WTC11 (cell line): ENCODE results near the gene FER1L5. TPM values are rescaled to one million over a fixed set of nuclear protein-coding genes. Genes with fewer than 3 reads are reported as not detected.

Source experiments
- ATAC-seq: fragments of 200-7000 bp; cut with Tn5 transposase; 2 replicates; pipeline ENCODE4 v1.10.0; 2021; ENCODE audit warnings: mild to moderate bottlenecking, moderate library complexity
- CTCF ChIA-PET: fragments of 300-600 bp; sonication (Branson Sonifier 250); formaldehyde crosslinking; loops from one replicate; lab custom pipeline; 2021; ENCODE audit warnings: antibody characterized with exemption; lab: Charles Lee
- POLR2A ChIA-PET: fragments of 350-600 bp; sonication (Branson Sonifier 250); formaldehyde crosslinking; loops from one replicate; lab custom pipeline; 2021; ENCODE audit warnings: antibody characterized with exemption; lab: Charles Lee
- DNase-seq: peaks from one replicate; pipeline ENCODE4 v3.0.0; 2021; ENCODE audit warnings: low spot score
- H3K27ac Mint-ChIP-seq: 2 replicates; pipeline ENCODE4 v1.8.0; 2021; ENCODE audit warnings: mixed read lengths
- H3K27me3 Mint-ChIP-seq: 2 replicates; pipeline ENCODE4 v1.8.0; 2021; ENCODE audit warnings: low read depth, mild to moderate bottlenecking, moderate library complexity, mixed read lengths
- H3K36me3 Mint-ChIP-seq: 2 replicates; pipeline ENCODE4 v1.8.0; 2021; ENCODE audit warnings: mixed read lengths
- H3K4me1 Mint-ChIP-seq: 2 replicates; pipeline ENCODE4 v1.8.0; 2022; ENCODE audit warnings: mixed read lengths
- H3K4me3 Mint-ChIP-seq: 2 replicates; pipeline ENCODE4 v1.8.0; 2021; ENCODE audit warnings: mild to moderate bottlenecking, moderate library complexity, mixed read lengths
- H3K9me3 Mint-ChIP-seq: 2 replicates; pipeline ENCODE4 v1.8.0; 2021; ENCODE audit warnings: mixed read lengths
- AFF4 ChIP-seq: sonication (generic); formaldehyde crosslinking; IDR thresholded peaks from 2 replicates; pipeline ENCODE4 v1.8.1; 2023; ENCODE audit warnings: mild to moderate bottlenecking, missing genetic modification reagents, borderline replicate concordance
- ARID4B ChIP-seq: sonication (generic); formaldehyde crosslinking; IDR thresholded peaks from 2 replicates; pipeline ENCODE4 v1.8.0; 2023; ENCODE audit warnings: missing genetic modification reagents, mild to moderate bottlenecking, borderline replicate concordance
- ELF4 ChIP-seq: sonication (generic); formaldehyde crosslinking; IDR thresholded peaks from 2 replicates; pipeline ENCODE4 v1.8.1; 2022; ENCODE audit warnings: low read depth, mild to moderate bottlenecking, moderate library complexity, missing genetic modification reagents
- GTF2I ChIP-seq: fragments of 250-450 bp; sonication (Bioruptor Pico); conservative IDR thresholded peaks from 2 replicates; pipeline ENCODE4 v1.4.0; 2021; ENCODE audit warnings: mild to moderate bottlenecking
- IRF2 ChIP-seq: sonication (generic); formaldehyde crosslinking; IDR thresholded peaks from 2 replicates; pipeline ENCODE4 v1.8.0; 2022; ENCODE audit warnings: low read depth, missing genetic modification reagents, borderline replicate concordance
- PREB ChIP-seq: sonication (generic); formaldehyde crosslinking; IDR thresholded peaks from 2 replicates; pipeline ENCODE4 v1.8.1; 2022; ENCODE audit warnings: mild to moderate bottlenecking, missing genetic modification reagents, moderate library complexity, borderline replicate concordance
- STAT6 ChIP-seq: sonication (generic); formaldehyde crosslinking; conservative IDR thresholded peaks from 2 replicates; pipeline ENCODE4 v1.8.1; 2023; ENCODE audit warnings: mild to moderate bottlenecking, low read depth, missing genetic modification reagents, moderate library complexity
- USF1 ChIP-seq: sonication (generic); formaldehyde crosslinking; IDR thresholded peaks from 2 replicates; pipeline ENCODE4 v1.8.0; 2022; ENCODE audit warnings: mild to moderate bottlenecking, missing genetic modification reagents
- ZBTB43 ChIP-seq: sonication (generic); formaldehyde crosslinking; IDR thresholded peaks from 2 replicates; pipeline ENCODE4 v1.8.1; 2023; ENCODE audit warnings: mild to moderate bottlenecking, missing genetic modification reagents
- ZNF281 ChIP-seq: sonication (generic); formaldehyde crosslinking; IDR thresholded peaks from 2 replicates; pipeline ENCODE4 v1.8.0; 2023; ENCODE audit warnings: mild to moderate bottlenecking, missing genetic modification reagents
- ZNF317 ChIP-seq: sonication (generic); formaldehyde crosslinking; IDR thresholded peaks from 2 replicates; pipeline ENCODE4 v1.8.1; 2023; ENCODE audit warnings: low read depth, mild to moderate bottlenecking, moderate library complexity, missing genetic modification reagents, borderline replicate concordance
- ZNF425 ChIP-seq: fragments of 250-450 bp; sonication (Bioruptor Pico); conservative IDR thresholded peaks from 2 replicates; pipeline ENCODE4 v1.9.0; 2021; ENCODE audit warnings: mild to moderate bottlenecking
- total RNA-seq: library from RNA; stranded (reverse); gene quantifications from 3 replicates; pipeline ENCODE4 v1.2.3, GENCODE V29; 2021

FER1L5 gene
- total RNA-seq, 1 experiment from 2014 or later, result 1.4 TPM

GRCh38 chr2:96687266-96687665, 44.7 kb downstream of the FER1L5 start:
- no peaks in the 10 kb centered on the region for H3K9me3 Mint-ChIP-seq
- H3K4me1 Mint-ChIP-seq, result 0 out of 2 replicates have a peak, but pooled peaks cover 5% of the 10 kb centered on the region
- ChIA-PET CTCF (interaction anchor here (1.5 kb wide), 1 partner anchor 77 kb away, joined by 3 read pairs; no protein-coding TSS in a partner anchor), POLR2A (no interaction called here)
- H3K27me3 Mint-ChIP-seq, result no peaks in the 10 kb centered on the region
- DNase-seq, result no peak
- no peak overlapping the region for H3K4me3 Mint-ChIP-seq
- no peak for ATAC-seq
- no peaks in the 10 kb centered on the region for H3K36me3 Mint-ChIP-seq
- TF ChIP-seq USF1 (CRISPR knock-in tag) (no peak), ARID4B (CRISPR knock-in tag) (no peak), ZBTB43 (no peak), ZNF281 (CRISPR knock-in tag) (no peak), GTF2I (no peak), AFF4 (CRISPR knock-in tag) (no peak), ELF4 (CRISPR knock-in tag) (no peak), STAT6 (CRISPR knock-in tag) (no peak), ZNF317 (CRISPR knock-in tag) (no peak), ZNF425 (no peak), PREB (no peak), IRF2 (CRISPR knock-in tag) (no peak)
- H3K27ac Mint-ChIP-seq, result peak overlapping the region; percentile 53; the same call in 1 of the 2 replicates
